CD4-positive, alpha-beta T cell treated with Interleukin-4 for 4 hours (primary cell): ENCODE measurements around the gene RGS19.
"Not testable (repeated sequence)": the region's sequence is repeated elsewhere in the genome, so short reads cannot be mapped to it uniquely, and the experiment has no call there.

ENCODE experiments used
- DNase-seq: peaks from one replicate; pipeline ENCODE4 v3.0.0-alpha.2; 2020

RGS19 gene, protein sequence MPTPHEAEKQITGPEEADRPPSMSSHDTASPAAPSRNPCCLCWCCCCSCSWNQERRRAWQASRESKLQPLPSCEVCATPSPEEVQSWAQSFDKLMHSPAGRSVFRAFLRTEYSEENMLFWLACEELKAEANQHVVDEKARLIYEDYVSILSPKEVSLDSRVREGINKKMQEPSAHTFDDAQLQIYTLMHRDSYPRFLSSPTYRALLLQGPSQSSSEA

DNA sequence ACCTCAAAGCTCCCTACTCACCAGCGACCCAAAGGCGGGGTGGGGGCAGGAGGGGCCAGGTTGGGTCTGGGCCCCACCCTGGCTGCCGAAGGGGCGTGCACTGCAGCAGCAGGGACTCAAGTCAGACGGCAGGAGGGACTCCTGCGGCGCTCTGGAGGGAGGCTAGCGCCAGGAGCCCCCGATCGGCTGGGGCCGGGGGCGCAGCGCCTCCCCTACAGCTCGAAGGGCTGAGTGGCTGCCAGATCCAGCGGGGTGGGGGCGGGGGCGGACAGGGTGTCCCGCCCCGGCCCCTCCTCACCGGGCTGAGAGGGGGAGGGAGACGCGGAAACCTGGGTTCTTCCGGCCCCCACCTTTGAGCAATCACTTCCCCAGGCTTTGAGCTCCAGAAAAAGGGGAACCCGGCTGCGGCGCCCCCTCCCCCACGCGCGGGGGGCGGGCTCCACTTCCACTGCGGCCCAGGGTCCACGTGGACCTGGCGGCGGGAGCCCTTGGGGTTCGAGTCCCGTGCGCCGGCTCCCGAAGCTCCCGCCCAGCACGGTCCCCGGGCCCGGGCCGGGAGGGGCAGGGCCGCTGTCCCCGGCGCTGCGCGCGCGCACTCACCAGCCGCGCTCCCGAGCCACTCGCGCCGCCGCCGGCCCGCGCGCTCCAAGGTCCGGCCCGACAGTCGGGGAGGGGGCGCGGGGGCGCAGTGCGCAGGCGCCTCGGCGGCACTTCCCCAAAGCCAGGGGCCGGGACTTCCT lies at the start of gene RGS19:
TSS of gene RGS19 (minus strand) at position 246 of the 740 bp plus-strand sequence. CDS start 2,632 bp downstream, outside the sequence.
- DNase-seq: peak; percentile 73

DNA sequence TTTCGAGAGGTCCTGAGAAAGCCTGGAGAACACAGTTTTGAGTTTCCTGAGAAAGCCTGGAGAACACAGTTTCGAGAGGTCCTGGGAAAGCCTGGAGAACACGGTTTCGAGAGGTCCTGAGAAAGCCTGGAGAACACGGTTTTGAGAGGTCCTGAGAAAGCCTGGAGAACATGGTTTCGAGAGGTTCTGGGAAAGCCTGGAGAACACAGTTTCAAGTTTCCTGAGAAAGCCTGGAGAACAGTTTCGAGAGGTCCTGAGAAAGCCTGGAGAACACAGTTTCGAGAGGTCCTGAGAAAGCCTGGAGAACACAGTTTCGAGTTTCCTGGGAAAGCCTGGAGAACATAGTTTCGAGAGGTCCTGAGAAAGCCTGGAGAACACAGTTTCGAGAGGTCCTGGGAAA lies 44.2 kb upstream of the RGS19 start:
- not testable (repeated sequence) for DNase-seq

DNA sequence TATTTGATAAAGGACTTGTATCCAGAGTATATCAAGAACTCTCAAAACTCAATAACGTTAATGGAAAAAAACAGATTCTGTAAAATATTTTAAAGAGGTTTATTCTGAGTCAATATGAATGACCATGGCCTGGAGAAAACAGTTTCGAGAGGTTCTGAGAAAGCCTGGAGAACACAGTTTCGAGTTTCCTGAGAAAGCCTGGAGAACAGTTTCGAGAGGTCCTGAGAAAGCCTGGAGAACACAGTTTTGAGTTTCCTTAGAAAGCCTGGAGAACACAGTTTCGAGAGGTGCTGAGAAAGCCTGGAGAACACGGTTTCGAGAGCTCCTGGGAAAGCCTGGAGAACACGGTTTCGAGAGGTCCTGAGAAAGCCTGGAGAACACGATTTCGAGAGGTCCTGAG lies 43.6 kb upstream of the RGS19 start:
- DNase-seq: not testable (repeated sequence)

DNA sequence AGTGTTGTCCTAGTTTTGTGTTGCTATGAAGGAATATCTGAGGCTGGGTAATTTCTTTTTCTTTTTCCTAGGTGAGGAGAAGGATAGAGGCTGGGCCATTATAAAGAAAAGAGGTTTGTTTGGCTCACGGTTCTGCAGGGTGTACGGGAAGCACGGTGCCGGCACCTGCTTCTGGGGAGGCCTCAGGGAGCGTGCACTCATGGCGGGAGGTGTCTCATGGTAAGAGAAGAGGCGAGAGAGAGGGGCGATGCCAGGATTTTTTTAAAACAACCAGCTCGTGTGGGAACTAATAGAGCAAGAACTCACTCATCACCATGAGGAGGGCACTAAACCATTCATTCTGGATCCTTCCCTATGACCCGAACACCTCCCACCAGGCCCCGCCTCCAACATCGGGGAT lies 42.3 kb upstream of the RGS19 start:
- no peak for DNase-seq

DNA sequence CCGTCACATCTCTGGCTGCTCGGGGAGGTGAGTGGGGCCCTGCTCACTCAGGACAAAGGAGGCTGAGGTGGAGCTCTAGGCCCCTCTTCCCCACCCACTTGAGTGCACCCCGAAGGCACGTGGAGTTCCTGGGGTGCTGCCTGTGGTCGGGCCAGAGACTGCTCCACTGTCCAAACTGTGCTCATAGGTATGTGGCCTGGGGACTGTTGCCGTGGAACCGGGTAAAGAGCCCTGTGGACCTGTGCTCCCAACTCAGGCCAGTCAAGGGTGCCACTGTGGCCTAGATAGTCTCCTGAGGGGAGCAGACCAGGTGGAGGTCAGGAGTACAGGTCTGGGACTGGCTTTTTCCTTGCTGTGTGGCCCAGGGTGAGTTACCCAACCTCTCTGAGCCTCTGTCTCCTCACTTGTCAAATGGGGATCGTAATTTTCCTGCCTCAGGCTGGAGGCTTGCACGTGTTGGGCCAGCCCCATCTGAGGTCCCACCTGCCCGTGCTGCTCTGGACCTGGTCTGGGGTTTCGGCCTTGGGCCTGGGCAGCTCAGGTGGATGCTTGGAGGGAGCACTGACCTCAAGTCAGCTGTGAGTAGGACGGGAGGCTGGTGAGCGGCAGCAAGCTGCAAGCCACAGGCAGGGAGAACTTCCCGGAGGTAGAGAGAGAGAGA lies 40.5 kb upstream of the RGS19 start:
- DNase-seq: no peak

DNA sequence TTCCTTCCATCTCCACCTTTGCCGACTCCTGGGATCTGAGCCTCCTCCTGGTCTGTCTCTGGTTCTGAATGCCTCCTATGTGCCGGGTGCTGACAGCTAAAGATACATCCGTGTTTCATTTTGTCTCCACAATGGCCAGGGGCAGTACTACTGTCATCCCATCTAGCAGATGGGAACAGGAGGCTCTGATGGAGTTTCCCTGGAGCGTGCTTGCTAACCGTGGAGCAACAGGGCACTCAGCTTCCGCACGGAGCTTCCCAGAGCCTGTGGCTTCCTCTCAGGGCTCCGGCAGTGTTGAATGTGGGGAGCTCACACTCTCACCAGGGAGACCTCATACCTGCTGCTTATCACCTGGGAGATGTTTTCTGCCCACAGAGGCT lies 40.0 kb upstream of the RGS19 start:
- no peak for DNase-seq

DNA sequence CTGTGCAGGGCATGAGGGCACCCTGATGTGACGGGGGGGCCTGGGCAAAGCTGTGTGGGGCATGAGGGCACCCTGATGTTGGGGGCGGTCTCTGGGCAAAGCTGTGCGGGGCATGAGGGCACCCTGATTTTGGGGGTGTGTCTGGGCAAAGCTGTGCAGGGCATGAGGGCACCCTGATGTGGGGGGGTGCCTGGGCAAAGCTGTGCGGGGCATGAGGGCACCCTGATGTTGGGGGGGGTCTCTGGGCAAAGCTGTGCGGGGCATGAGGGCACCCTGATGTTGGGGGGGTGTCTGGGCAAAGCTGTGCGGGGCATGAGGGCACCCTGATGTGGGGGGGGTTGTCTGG lies 38.1 kb upstream of the RGS19 start:
- not testable (repeated sequence) for DNase-seq

DNA sequence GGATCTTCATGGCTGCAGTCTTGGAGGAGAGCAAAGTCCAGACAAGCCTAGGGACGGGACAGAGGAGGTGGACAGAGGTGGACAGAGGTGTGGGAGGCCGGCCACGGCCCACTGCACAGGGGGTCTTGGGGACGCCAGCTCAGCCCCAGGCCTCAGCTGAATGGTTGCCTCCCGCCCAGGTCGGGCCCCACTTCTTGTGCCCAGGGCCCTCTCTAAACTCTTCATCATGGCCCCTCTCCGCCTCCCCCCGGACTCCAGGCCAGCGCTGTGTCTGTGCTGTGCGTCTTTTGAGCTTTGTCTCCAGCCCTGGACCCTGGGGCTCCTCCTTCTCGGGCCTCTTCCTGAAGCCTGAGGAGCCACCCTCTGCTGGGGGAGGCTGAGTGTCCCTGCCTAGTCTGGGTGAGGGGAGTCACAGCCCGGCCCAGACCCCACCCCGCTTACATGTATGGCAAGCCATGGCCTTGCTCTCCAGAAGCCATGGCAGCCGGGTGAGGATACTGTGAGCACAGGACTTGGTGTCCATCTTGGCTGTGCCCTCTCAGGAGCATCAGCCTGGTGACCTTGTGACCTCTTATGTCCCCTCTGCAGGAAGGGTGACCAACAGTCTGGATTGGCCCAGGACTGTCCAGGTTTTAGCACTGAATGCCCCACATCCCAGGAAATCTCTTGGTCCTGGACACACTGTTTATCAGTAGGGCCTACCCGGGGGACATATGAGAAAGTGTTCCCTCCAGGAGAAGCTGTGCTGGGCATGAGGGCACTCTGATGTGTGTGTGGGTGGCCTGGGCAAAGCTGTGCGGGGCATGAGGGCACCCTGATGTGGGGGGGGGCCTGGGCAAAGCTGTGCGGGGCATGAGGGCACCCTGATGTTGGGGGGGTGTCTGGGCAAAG lies 37.5 kb upstream of the RGS19 start:
- no peak for DNase-seq

DNA sequence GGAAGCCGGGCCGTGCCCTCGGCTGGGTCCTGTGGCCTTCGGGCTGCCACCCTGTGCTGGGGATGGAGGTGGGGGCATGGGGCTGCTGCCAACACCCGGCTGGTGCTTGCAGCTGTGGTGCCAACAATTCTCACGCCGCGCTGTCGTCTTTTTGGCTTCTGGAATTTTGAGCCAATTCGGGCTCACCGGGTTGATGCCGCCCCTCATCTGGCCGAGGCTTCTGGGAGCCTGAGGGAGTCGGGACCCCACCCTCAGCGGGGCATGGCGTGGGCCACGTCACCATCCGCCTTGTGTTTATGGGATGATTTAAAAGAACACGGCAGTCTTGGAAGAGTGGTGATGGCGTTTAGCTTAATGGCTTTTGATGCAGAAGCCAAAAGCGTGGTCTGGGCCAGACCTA lies 36.7 kb upstream of the RGS19 start:
- DNase-seq: no peak

DNA sequence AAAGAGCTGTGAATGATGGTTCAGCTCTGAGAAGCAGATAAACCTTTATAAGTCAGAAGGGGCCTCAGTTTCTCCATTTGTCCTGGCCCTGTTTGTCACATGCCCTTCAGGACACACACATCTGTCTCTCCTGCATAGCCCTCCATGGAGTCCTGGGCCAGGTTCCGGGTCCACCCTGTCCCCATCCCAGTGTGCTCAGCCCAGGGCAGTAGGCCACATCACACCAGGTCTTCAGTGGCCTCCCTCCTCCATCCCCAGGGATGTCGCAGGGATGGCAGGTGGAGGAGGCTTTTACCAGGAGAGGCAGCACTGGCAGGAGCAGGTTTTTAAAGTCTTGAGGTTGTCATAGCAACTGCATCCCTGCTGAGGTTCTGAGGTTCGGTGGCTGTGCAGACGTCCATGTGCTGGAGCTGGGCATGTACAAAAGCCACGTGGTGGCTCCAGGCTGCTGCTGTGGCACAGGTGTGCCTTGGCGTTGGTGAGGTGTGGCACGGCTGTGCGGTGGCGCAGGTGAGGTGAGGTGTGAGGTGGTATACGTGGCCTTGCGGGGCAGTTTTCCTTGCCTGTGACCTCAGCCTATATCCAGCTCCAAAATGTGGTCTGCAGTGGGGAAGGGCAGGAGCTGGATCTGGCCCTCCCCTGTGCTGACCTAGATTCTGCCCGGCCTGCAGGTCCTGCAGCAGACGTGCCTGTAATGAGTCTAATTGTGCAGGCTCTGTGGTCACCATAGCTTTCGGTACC lies 36.0 kb upstream of the RGS19 start:
- DNase-seq: no peak

DNA sequence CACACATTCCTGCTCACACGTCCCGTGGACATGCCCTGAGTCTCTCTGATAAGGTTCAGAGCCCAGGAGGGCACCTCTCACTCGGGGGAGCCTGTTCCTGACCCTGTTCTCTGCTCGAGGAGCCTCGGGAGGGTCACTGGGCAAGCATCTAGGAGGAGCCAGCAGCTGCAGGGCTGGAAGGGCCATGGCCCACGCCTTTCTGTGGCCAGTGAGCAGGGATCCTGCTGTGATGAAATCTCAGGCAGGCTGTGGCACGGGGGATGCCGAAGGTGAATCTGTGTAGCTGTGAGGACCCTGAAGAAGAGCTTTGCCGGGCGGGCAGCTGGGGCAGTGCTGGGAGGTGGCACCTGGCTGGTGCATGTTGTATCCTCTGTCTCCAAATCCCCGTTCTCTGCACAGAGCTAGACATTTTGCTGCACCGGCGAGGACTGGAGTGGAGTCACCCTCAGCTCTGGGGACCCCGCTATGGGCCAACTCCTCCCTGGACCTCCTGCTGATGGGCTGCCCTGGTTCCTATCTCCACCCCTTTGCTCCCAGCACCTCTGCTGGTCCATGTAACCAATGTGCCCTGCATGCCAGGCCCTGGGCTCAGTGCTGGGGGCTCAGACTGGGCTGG lies 35.1 kb upstream of the RGS19 start:
- DNase-seq: no peak

DNA sequence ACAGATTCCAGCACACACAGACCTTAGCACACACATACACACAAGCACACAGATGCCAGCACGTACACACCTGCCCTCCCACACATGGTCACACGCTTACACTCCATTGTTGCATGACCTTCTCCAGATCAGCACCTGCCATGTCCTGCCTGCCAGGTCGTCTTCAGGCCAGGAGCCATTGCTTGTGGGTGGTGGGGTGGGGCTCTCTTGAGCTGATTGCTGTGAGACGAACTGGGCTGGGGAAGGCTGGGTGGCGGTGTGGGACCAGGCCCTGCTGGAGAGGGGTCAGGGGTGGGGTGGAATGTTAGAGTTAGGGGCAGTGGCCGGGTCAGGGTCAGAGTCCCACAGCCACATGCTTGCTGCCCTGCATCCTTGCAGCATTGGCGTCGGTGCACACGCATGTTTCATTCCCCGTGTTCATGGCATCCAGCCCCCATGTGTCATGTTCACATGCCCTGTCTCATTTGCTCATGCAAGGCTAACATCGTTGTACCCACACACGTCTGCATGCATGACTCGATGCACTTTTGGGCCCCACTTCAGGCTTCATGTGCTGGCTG lies 34.6 kb upstream of the RGS19 start:
- no peak for DNase-seq

DNA sequence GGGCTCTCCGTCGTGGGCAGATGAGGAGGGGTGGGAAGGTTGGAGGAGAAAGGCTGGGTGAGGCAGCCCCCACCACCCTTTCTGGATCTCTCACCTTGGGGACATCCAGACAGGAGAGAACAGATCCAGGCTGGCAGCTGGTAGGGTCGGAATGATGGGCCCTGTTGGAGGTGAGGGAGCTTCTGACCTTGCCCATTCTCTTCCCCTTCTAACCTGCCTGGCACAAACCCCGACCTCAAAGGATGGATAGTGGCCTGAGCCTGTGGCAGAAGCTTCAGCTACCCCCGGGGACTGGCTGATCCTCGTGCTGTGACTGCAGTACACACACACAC lies 34.1 kb upstream of the RGS19 start:
- no peak for DNase-seq

DNA sequence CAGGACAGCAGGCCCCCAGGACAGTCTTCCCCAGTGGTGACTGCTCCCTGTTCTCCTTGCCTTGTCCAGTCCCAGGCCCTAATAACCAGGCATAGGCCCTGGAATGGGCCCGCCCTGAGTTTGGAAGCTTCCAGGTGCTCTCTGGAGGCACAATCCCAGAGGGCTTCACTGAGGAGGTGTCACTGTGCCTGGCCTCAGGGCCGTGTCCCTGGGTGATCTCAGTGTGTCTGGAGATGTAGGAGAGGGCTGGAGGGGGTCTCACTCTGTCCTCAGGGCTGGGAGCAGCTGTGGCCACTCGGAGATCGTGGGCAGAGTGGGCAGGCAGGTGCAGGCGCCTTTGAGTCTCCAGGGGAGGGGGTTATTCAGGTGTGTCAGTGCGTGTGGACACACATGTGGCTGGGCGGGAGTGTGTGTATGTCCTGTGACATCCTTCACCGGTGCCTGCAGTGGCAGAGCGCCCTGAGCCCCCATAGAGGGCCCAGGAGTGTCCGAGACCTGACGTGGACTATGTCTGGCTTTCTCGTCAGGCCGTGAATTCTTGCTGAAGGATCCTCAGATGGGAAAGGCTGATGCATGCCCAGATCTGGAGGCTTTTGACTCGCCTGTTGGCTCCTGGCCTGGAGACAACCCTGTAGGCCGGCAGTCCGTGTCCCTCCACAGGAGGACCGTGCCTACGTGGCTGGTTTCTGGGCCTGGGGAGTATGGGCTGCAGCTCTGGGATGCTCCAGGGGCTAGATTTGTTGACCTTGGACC lies 33.5 kb upstream of the RGS19 start:
- no peak for DNase-seq

DNA sequence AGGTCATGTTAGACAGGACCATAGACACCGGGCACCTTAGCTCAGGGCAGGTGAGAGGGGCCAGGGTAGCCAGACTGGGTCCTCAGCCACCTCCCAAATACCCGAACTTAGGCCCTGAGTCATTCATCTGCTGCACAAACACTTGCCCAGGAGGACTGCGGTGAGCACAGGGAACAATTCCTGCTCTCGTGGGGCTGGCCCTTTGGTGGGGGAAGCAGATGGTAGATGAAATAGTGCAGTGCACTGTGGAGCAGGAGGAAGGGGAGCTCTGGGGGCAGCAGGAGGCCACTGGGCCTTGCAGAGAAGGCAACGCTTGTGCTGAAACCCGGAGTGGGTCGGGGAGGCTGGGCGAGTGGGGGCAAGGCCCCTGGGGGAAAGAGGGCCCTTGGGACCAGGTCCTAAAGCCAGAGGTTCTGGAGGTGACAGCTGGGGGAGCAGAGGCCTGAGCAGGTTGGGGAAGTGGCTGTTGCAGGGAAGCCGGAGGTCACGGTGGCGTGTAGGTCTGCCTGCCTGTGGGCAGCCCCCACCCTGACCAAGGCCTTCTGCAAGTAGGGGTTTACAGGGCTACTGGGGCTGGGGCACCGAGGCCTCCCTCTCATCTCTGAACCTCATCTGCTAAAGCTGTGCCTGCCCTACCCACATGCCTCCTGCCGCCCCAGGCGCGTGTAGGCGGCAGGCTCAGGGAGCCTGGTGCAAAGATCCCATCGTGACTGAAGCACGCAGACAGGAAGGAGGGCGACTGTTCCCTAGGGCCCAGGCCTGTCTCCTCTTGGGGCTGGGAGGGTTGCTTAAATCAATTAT lies 32.7 kb upstream of the RGS19 start:
- DNase-seq: no peak

DNA sequence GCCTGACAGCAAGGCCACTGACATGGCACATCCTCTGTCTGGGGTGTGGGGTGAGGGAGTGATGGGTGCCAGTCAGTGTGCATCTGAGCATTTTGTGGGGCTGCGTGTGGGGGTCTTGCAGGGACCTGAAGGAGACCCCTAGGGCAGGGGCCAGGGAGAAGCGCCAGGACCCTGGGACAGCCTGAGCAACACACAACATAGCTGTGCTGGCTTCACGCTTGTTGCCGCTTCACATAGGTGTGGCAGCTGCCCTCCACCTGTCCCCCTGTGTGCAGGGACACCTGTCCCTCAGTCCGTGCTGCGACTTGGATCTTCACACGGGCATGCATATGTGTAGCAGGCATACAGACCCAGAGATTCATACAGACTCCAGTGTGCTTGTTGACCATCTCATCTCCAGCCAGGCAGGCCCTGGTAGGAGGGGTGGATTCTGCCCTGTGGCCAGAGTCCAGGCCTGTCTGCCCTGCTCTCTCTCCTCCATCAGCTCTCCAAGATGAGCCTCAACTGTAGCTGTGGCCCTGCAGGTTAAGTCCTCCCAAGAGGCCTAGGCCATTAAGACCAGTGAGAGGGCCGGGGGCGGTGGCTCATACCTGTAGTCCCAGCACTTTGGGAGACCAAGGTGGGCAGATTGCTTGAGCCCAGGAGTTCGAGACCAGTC lies 31.2 kb upstream of the RGS19 start:
- no peak for DNase-seq

DNA sequence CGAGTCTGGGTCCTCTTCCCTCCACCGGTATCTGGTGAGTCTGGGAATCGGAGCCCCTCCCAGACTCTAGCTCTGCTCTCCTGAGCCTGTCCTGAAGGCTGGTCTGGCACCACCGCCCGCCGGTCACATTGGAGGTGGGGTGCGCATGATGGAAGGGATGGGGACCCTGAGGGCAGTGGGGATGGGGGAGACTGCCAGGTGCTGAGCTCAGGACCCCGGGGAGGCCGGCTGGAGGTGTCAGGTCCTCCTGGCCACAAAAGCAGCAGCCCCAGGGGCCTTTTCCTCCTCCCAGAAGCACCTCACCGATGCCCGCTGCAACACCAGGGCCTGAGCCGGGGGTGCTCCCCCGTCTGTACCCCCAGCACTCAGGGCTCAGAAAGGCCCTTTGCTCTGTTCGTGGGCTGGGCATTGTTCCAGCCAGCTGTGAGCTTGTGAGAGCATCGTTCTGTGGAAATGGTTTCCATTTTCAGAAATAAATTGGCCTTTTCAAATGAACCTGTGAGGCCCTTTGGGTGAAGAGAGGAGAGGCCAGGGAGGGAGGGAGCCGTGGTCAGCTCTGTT lies 30.6 kb upstream of the RGS19 start:
- DNase-seq: no peak

DNA sequence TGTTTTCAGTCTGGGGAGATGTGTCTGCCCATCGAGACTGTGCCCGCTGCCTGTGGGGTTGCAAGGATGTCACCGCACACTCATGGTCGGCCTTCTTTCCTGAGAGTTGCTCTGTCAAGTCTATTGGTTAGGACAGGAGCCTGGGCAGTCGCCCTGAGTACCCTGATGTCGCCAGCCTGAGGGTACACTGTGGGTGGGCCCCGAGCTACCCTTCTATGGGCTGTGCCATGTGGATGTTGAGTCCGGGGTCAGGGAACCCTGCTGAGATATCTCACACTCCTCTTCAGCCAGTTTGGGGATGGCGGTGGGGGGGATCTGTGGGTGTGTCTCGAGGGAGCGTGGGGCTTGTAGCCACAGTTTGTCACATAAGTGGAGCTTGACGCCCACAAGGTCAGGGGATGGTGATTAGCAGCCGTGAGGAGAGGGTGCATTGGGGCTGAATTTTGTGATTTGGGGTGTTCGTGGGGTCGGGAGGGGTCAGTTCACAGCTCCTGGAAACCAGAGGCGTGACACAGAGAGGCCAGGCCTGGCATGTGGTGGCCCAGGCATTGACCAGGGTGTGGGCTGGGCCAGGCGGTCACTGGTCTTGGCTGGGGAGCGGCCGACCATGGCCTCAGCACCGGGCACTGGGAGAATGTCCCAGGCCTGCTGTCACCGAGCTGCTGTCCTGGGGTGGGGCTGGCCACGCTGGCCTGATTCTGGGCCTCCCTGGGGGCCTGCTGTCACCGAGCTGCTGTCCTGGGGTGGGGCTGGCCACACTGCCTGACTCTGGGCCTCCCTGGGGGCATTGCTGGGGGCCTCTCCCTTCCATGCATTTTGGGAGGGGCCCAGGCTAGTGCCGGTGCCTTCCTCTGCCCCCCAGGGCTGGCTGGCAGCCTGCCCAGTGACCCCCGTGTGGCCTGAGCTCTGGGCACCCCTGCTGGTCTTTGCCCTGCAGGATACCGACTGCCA lies 29.7 kb upstream of the RGS19 start:
- no peak for DNase-seq
